ENCODE data around the gene COA8. TPM values are rescaled to one million over a fixed set of nuclear protein-coding genes. Genes with fewer than 3 reads are reported as not detected.

The COA8 gene
- polyA plus RNA-seq, 1 of the 3 experiments (the other 2 are of a cell fraction): 25.2 TPM

- no peak overlapping the region for H2AFZ ChIP-seq (ENCODE audit: low read depth)
- H3K27me3 ChIP-seq (ENCODE audit: insufficient read depth): no peaks in the 10 kb centered on the region
- TF ChIP-seq MXI1 (IDR thresholded peaks at IDR 0.05; ENCODE audit: low read depth, low read length): no peak
- TF ChIP-seq FOXJ3 (CRISPR knock-in tag; IDR thresholded peaks at IDR 0.05): no peak
- TF ChIP-seq PBX3 (IDR thresholded peaks at IDR 0.05): no peak
- TF ChIP-seq USF1 (IDR thresholded peaks at IDR 0.05; ENCODE audit: borderline replicate concordance, low read depth): no peak
- no peak for TF ChIP-seq MEF2A (IDR thresholded peaks at IDR 0.05; ENCODE audit: borderline replicate concordance, low read depth)
- no peak for TF ChIP-seq YY1 (IDR thresholded peaks at IDR 0.05; ENCODE audit: low read depth)
- TF ChIP-seq TEAD4 (IDR thresholded peaks at IDR 0.05; ENCODE audit: borderline replicate concordance, insufficient read depth): no peak
- no peak for TF ChIP-seq EP300 (IDR thresholded peaks at IDR 0.05; ENCODE audit: borderline replicate concordance in 1 of 2, low read depth in 1 of 2, low read length in 1 of 2)
- no peaks in the 10 kb centered on the region for H3K9me3 ChIP-seq
- H4K20me1 ChIP-seq (ENCODE audit: insufficient read depth): peaks cover 5% of the 10 kb centered on the region; the same call in 1 of the 2 replicates
- H3K4me1 ChIP-seq (ENCODE audit: control insufficient read depth in 1 of 2, insufficient read depth in 2 of 2, low read depth in 1 of 2, low read length in 1 of 2): peaks cover 3 to 19% of the 10 kb centered on the region in 2 experiments; a peak in 1 of 4 replicates
- no peaks in the 10 kb centered on the region for H3K79me2 ChIP-seq (ENCODE audit: insufficient read depth)
- peaks cover 6 to 11% of the 10 kb centered on the region in 2 experiments for H3K36me3 ChIP-seq (replicated peaks in 1 of 2; ENCODE audit: control insufficient read depth in 1 of 2, insufficient read depth in 2 of 2, low read length in 1 of 2)
- H3K4me3 ChIP-seq (ENCODE audit: low read depth in 2 of 2, low read length in 1 of 2): no peak overlapping the region
- no peak overlapping the region for H3K9ac ChIP-seq
- H3K4me2 ChIP-seq: no peak overlapping the region
- no peak overlapping the region for H3K27ac ChIP-seq (ENCODE audit: low read depth in 2 of 2, low read length in 1 of 2)
- ChIA-PET CTCF (interaction anchor here (0.5 to 9.6 kb wide), 3 partner anchors 12 to 35 kb away, joined by 3 to 194 read pairs (median 69); no protein-coding TSS in a partner anchor), POLR2A (no interaction called here)
- DNase-seq: no peak
- H3F3A ChIP-seq (replicated peaks; ENCODE audit: insufficient read depth): peaks cover 23% of the 10 kb centered on the region
- WGBS (ENCODE audit: low lambda C conversion rate): 86% methylated on average over 11 of the region's 18 CpGs
- no peaks in the 10 kb centered on the region for H3K9me2 ChIP-seq
Observed at GRCh38 chr14:103514596-103515421, 48.0 kb upstream of the COA8 start.

GRCh38 chr14:103516426-103517173 lies 46.2 kb upstream of the COA8 start:
- Histone ChIP-seq H3K4me3 (ENCODE audit: low read depth in 2 of 2, low read length in 1 of 2) (no peak overlapping the region), H3F3A (replicated peaks; ENCODE audit: insufficient read depth) (peaks cover 26% of the 10 kb centered on the region), H3K27ac (ENCODE audit: low read depth in 2 of 2, low read length in 1 of 2) (no peak overlapping the region), H3K27me3 (ENCODE audit: insufficient read depth) (peaks cover 2% of the 10 kb centered on the region; the same call in 1 of the 2 replicates), H3K9me2 (no peaks in the 10 kb centered on the region), H3K4me1 (ENCODE audit: control insufficient read depth in 1 of 2, insufficient read depth in 2 of 2, low read depth in 1 of 2, low read length in 1 of 2) (peaks cover 3 to 24% of the 10 kb centered on the region in 2 experiments; a peak in 1 of 4 replicates), H4K20me1 (ENCODE audit: insufficient read depth) (peaks cover 5% of the 10 kb centered on the region; the same call in 1 of the 2 replicates), H2AFZ (ENCODE audit: low read depth) (no peak overlapping the region), H3K9ac (no peak overlapping the region), H3K4me2 (no peak overlapping the region), H3K36me3 (replicated peaks in 1 of 2; ENCODE audit: control insufficient read depth in 1 of 2, insufficient read depth in 2 of 2, low read length in 1 of 2) (peaks cover 3 to 4% of the 10 kb centered on the region in 2 experiments), H3K9me3 (no peaks in the 10 kb centered on the region), H3K79me2 (ENCODE audit: insufficient read depth) (no peaks in the 10 kb centered on the region)
- no peak for DNase-seq
- WGBS (ENCODE audit: low lambda C conversion rate): 77% methylated on average over 10 of the region's 10 CpGs
- ChIA-PET POLR2A (no interaction called here), CTCF (interaction anchor here (3.9 to 9.6 kb wide), 4 partner anchors 14 to 33 kb away, joined by 52 to 194 read pairs (median 70); partner anchors contain the start of gene TRMT61A)
- TF ChIP-seq RXRA (IDR thresholded peaks at IDR 0.05; ENCODE audit: borderline replicate concordance, low read depth): no peak
- TF ChIP-seq NRF1 (IDR thresholded peaks at IDR 0.05; ENCODE audit: low read depth, low read length): no peak
- TF ChIP-seq RFX5 (IDR thresholded peaks at IDR 0.05; ENCODE audit: low read length): no peak
- no peak for TF ChIP-seq USF2 (IDR thresholded peaks at IDR 0.05; ENCODE audit: borderline replicate concordance, low read depth, low read length)
- no peak for TF ChIP-seq MEF2A (IDR thresholded peaks at IDR 0.05; ENCODE audit: borderline replicate concordance, low read depth)
- no peak for TF ChIP-seq FOSL2 (IDR thresholded peaks at IDR 0.05; ENCODE audit: borderline replicate concordance, low read depth)
- no peak for TF ChIP-seq EP300 (IDR thresholded peaks at IDR 0.05; ENCODE audit: borderline replicate concordance in 1 of 2, low read depth in 1 of 2, low read length in 1 of 2)
- TF ChIP-seq YY1 (IDR thresholded peaks at IDR 0.05; ENCODE audit: low read depth): no peak
- no peak for TF ChIP-seq CHD2 (IDR thresholded peaks at IDR 0.05; ENCODE audit: low read length, partially characterized antibody)
- no peak for TF ChIP-seq SMC3 (IDR thresholded peaks at IDR 0.05; ENCODE audit: low read depth, low read length)
- TF ChIP-seq REST (IDR thresholded peaks at IDR 0.05; ENCODE audit: low read depth, low read length): no peak
- TF ChIP-seq FOXJ3 (CRISPR knock-in tag; IDR thresholded peaks at IDR 0.05): no peak
